HepG2 (cell line): ENCODE data around the gene FALEC. TPM values are rescaled to one million over a fixed set of nuclear protein-coding genes. Genes with fewer than 3 reads are reported as not detected.

Source experiments
- ARID4A ChIP-seq: sonication (generic); formaldehyde crosslinking; IDR thresholded peaks from 2 replicates; pipeline ENCODE4 v1.5.0; 2020; ENCODE audit warnings: mild to moderate bottlenecking, missing genetic modification reagents, borderline replicate concordance
- ARNT ChIP-seq: fragments of 450-650 bp; IDR thresholded peaks from 2 replicates; pipeline ENCODE4 v1.6.1; 2017
- BCL3 ChIP-seq: sonication (generic); formaldehyde crosslinking; IDR thresholded peaks from 2 replicates; pipeline ENCODE4 v1.5.1; 2020; ENCODE audit warnings: mild to moderate bottlenecking, missing genetic modification reagents, moderate library complexity
- DNMT3B ChIP-seq: conservative IDR thresholded peaks from 2 replicates; pipeline ENCODE4 v1.6.1; 2016; ENCODE audit warnings: missing biosample characterization, control low read depth
- GLI4 ChIP-seq: sonication (generic); formaldehyde crosslinking; IDR thresholded peaks from 2 replicates; pipeline ENCODE4 v1.5.1; 2020; ENCODE audit warnings: missing genetic modification reagents, mild to moderate bottlenecking, moderate library complexity, borderline replicate concordance
- HES4 ChIP-seq: sonication (generic); formaldehyde crosslinking; IDR thresholded peaks from 2 replicates; pipeline ENCODE4 v1.9.0; 2021; ENCODE audit warnings: mild to moderate bottlenecking, missing genetic modification reagents, borderline replicate concordance
- HNF1B ChIP-seq: sonication (generic); formaldehyde crosslinking; IDR thresholded peaks from 2 replicates; pipeline ENCODE4 v1.5.1; 2020; ENCODE audit warnings: mild to moderate bottlenecking, moderate library complexity, missing genetic modification reagents
- HNRNPLL ChIP-seq: fragments of 200-400 bp; formaldehyde crosslinking; IDR thresholded peaks from 2 replicates; pipeline ENCODE4 v1.6.1; 2017; ENCODE audit warnings: mild to moderate bottlenecking, low read depth, low read length; ENCODE audit not compliant: poor library complexity, severe bottlenecking
- PAX8 ChIP-seq: sonication (generic); formaldehyde crosslinking; IDR thresholded peaks from 2 replicates; pipeline ENCODE4 v1.8.0; 2022; ENCODE audit warnings: mild to moderate bottlenecking, missing genetic modification reagents, borderline replicate concordance
- PBX2 ChIP-seq: IDR thresholded peaks from 2 replicates; pipeline ENCODE4 v1.6.1; 2016; ENCODE audit warnings: control low read depth
- RBM22 ChIP-seq: fragments of 200-400 bp; formaldehyde crosslinking; optimal IDR thresholded peaks from 2 replicates; pipeline ENCODE3; 2017; ENCODE audit warnings: mild to moderate bottlenecking, low read length, moderate library complexity
- TBX2 ChIP-seq: sonication (generic); formaldehyde crosslinking; IDR thresholded peaks from 2 replicates; pipeline ENCODE4 v1.5.0; 2020; ENCODE audit warnings: missing genetic modification reagents, mild to moderate bottlenecking, borderline replicate concordance
- ZBTB25 ChIP-seq: IDR thresholded peaks from 2 replicates; pipeline ENCODE4 v1.6.1; 2018; ENCODE audit warnings: missing genetic modification reagents
- ZBTB38 ChIP-seq: sonication (generic); formaldehyde crosslinking; IDR thresholded peaks from 2 replicates; pipeline ENCODE4 v1.5.1; 2020; ENCODE audit warnings: mild to moderate bottlenecking, missing genetic modification reagents
- ZFAT ChIP-seq: sonication (generic); formaldehyde crosslinking; conservative IDR thresholded peaks from 2 replicates; pipeline ENCODE4 v1.8.1; 2023; ENCODE audit warnings: missing genetic modification reagents, inconsistent platforms
- ZFP37 ChIP-seq: sonication (generic); formaldehyde crosslinking; IDR thresholded peaks from 2 replicates; pipeline ENCODE4 v1.4.0; 2020; ENCODE audit warnings: missing genetic modification reagents, borderline replicate concordance
- ZMAT3 ChIP-seq: sonication (generic); formaldehyde crosslinking; conservative IDR thresholded peaks from 2 replicates; pipeline ENCODE4 v1.7.0; 2021; ENCODE audit warnings: missing genetic modification reagents
- ZNF619 ChIP-seq: sonication (generic); formaldehyde crosslinking; IDR thresholded peaks from 2 replicates; pipeline ENCODE4 v1.4.0; 2020; ENCODE audit warnings: mild to moderate bottlenecking, missing genetic modification reagents
- ZNF629 ChIP-seq: sonication (generic); formaldehyde crosslinking; conservative IDR thresholded peaks from 2 replicates; pipeline ENCODE4 v1.5.0; 2020; ENCODE audit warnings: missing genetic modification reagents
- ZNF761 ChIP-seq: sonication (generic); formaldehyde crosslinking; conservative IDR thresholded peaks from 2 replicates; pipeline ENCODE4 v1.4.0; 2020; ENCODE audit warnings: mild to moderate bottlenecking, missing genetic modification reagents
- ZNF878 ChIP-seq: sonication (generic); formaldehyde crosslinking; IDR thresholded peaks from 2 replicates; pipeline ENCODE4 v1.8.1; 2023; ENCODE audit warnings: mild to moderate bottlenecking, missing genetic modification reagents, moderate library complexity
- polyA plus RNA-seq, 8 experiments: library from polyadenylated mRNA; depleted of rRNA in 3 of 8; stranded (reverse) in 7 of 8; unstranded in 1 of 8; fragments of >200 nt; fragmentation: Illumina TruSeq in 4 of 8; extraction: Trizol in 4 of 8; gene quantifications; 2 replicates each; pipeline versions ENCODE4 v1.2.1 to v1.2.3, GENCODE V29; 2011 to 2016; ENCODE audit warnings: low read depth in 4 of 8, missing spikeins in 1 of 8, mixed read lengths in 1 of 8; ENCODE audit not compliant: insufficient read depth in 1 of 8
- total RNA-seq, 5 experiments: library from RNA; depleted of rRNA; stranded (reverse); fragments of >200 nt; fragmentation: Illumina TruSeq; extraction: Trizol; gene quantifications; 2 replicates each; pipeline ENCODE4 v1.2.3, GENCODE V29; 2016; ENCODE audit warnings: low read depth in 1 of 5

Gene FALEC
- total and polyA plus RNA-seq, 2 of the 13 experiments (the other 11 are each of a cell fraction or from before 2014, with no cell fraction given) = 0.33 to 0.71 TPM

- TF ChIP-seq TBX2 (peak; percentile 74; the same call in 1 of the 2 replicates), ZFAT (no peak), ZNF761 (CRISPR knock-in tag) (no peak), ZMAT3 (peak; percentile 38; the same call in 1 of the 2 replicates), RBM22 (no peak), PBX2 (CRISPR knock-in tag) (no peak), DNMT3B (no peak), BCL3 (CRISPR knock-in tag) (no peak; the same call in 1 of the 2 replicates), HES4 (no peak), PAX8 (CRISPR knock-in tag) (peak; percentile 55; the same call in 1 of the 2 replicates), HNRNPLL (no peak), ARNT (no peak), ARID4A (CRISPR knock-in tag) (peak; percentile 67), HNF1B (no peak), ZBTB38 (CRISPR knock-in tag) (peak; percentile 11; the same call in 1 of the 2 replicates), ZFP37 (CRISPR knock-in tag) (no peak; the same call in 1 of the 2 replicates), ZNF878 (CRISPR knock-in tag) (peak; percentile 52; the same call in 1 of the 2 replicates), GLI4 (CRISPR knock-in tag) (no peak), ZBTB25 (CRISPR knock-in tag) (peak; percentile 91; the same call in 1 of the 2 replicates), ZNF619 (CRISPR knock-in tag) (0 out of 2 replicates have a peak, but pooled peaks have one; percentile 37), ZNF629 (CRISPR knock-in tag) (no peak)
These were observed 46.5 kb downstream of the FALEC start (continued) for GRCh38 chr1:150561974-150562445.
